Measurements from ENCODE around the gene DPH6. TPM values are rescaled to one million over a fixed set of nuclear protein-coding genes. Genes with fewer than 3 reads are reported as not detected.

Gene DPH6
- polyA plus RNA-seq, 2 donors, result 6.8 to 10.7 TPM

DNA sequence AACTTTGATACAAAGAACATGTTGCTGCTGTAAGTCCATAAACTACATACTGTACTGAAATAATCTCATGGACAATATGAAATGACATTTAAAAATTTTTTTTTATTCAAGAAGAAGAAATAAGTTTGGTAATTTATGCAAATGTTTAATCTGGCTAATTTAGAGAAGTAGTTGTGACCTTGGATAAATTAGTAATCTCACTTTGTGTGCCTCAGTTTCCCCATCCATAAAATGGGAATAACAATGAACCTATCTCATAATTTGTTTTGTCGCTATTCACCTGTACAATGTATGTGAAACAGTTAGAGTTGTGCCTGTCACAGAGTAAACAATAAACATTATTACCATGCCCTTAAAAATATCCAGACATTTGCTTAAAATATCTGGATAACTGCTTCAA is 15.3 kb upstream of the DPH6 start:
- no peaks in the 10 kb centered on the region for H3K4me1 ChIP-seq (ENCODE audit: control insufficient read depth in 2 of 2, insufficient read depth in 2 of 2, low read length in 1 of 2)
- H3K9me3 ChIP-seq (ENCODE audit: control insufficient read depth in 2 of 2, insufficient read depth in 1 of 2, low read depth in 1 of 2, low read length in 1 of 2), result no peaks in the 10 kb centered on the region
- H3K27me3 ChIP-seq (ENCODE audit: control insufficient read depth in 1 of 2, insufficient read depth in 2 of 2, low read length in 2 of 2), result no peaks in the 10 kb centered on the region
- no peak overlapping the region for H3K4me3 ChIP-seq (ENCODE audit: low read depth in 1 of 2, low read length in 2 of 2)
- no peaks in the 10 kb centered on the region for H3K36me3 ChIP-seq (ENCODE audit: control insufficient read depth in 2 of 2, insufficient read depth in 2 of 2, low read length in 1 of 2)
- 99 to 100% methylated on average over 1 of the region's 1 CpG for WGBS, 2 donors
- no peak overlapping the region for H3K27ac ChIP-seq (ENCODE audit: low read depth in 2 of 2, low read length in 1 of 2)

DNA sequence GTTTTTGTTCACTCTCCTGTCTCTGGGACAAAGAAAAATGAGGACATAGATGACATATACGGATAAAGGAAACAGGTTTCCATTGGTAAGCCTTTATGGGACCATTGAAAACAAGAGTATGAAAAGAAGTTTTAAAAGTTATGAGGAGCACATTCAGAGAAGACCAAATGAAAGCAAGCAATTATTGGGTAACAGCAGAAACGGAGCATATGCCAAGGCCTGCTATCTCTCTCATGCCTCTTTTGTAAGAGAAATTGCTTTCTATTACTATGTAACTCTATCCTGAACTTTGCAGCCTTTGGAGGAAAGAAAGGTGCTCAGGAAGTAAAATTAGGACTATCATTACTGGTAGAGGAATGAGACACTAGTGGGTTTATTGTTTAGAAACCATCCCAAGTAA is 14.9 kb upstream of the DPH6 start:
- Histone ChIP-seq H3K4me3 (ENCODE audit: low read depth in 1 of 2, low read length in 2 of 2) (no peak overlapping the region), H3K9me3 (ENCODE audit: control insufficient read depth in 2 of 2, insufficient read depth in 1 of 2, low read depth in 1 of 2, low read length in 1 of 2) (no peaks in the 10 kb centered on the region), H3K36me3 (ENCODE audit: control insufficient read depth in 2 of 2, insufficient read depth in 2 of 2, low read length in 1 of 2) (no peaks in the 10 kb centered on the region), H3K27ac (ENCODE audit: low read depth in 2 of 2, low read length in 1 of 2) (no peak overlapping the region), H3K4me1 (ENCODE audit: control insufficient read depth in 2 of 2, insufficient read depth in 2 of 2, low read length in 1 of 2) (no peaks in the 10 kb centered on the region), H3K27me3 (ENCODE audit: control insufficient read depth in 1 of 2, insufficient read depth in 2 of 2, low read length in 2 of 2) (no peaks in the 10 kb centered on the region)
- 81 to 82% methylated on average over 2 of the region's 2 CpGs for WGBS, 2 donors

- Histone ChIP-seq H3K4me3 (ENCODE audit: low read depth in 1 of 2, low read length in 2 of 2) (no peak overlapping the region), H3K27ac (ENCODE audit: low read depth in 2 of 2, low read length in 1 of 2) (no peak overlapping the region), H3K36me3 (ENCODE audit: control insufficient read depth in 2 of 2, insufficient read depth in 2 of 2, low read length in 1 of 2) (no peaks in the 10 kb centered on the region), H3K4me1 (ENCODE audit: control insufficient read depth in 2 of 2, insufficient read depth in 2 of 2, low read length in 1 of 2) (no peaks in the 10 kb centered on the region), H3K9me3 (ENCODE audit: control insufficient read depth in 2 of 2, insufficient read depth in 1 of 2, low read depth in 1 of 2, low read length in 1 of 2) (no peaks in the 10 kb centered on the region), H3K27me3 (ENCODE audit: control insufficient read depth in 1 of 2, insufficient read depth in 2 of 2, low read length in 2 of 2) (no peaks in the 10 kb centered on the region)
- WGBS, 2 donors, result 87 to 97% methylated on average over 1 of the region's 1 CpG
These were observed 14.3 kb upstream of the DPH6 start for GRCh38 chr15:35560258-35560657.

DNA sequence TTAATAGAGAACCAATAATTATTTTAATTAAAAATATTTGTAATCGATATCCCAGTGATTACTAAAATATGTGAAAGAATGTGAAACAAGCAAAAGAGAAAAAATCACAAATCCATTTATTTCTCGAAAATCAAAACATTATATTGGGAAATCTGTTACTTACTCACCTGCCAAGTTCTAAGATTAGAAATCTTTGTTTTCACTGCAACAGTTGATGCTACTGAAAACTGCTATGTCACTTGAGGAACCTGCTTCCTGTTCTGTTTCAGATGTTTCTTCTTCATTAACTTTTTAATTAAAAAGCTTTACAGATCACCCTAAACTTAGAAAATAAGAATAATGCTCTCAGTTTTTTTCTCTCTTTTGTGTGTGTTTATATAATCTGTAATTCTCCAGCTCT is 13.7 kb upstream of the DPH6 start:
- no peaks in the 10 kb centered on the region for H3K4me1 ChIP-seq (ENCODE audit: control insufficient read depth in 2 of 2, insufficient read depth in 2 of 2, low read length in 1 of 2)
- H3K36me3 ChIP-seq (ENCODE audit: control insufficient read depth in 2 of 2, insufficient read depth in 2 of 2, low read length in 1 of 2), result no peaks in the 10 kb centered on the region
- no peak overlapping the region for H3K4me3 ChIP-seq (ENCODE audit: low read depth in 1 of 2, low read length in 2 of 2)
- H3K27ac ChIP-seq (ENCODE audit: low read depth in 2 of 2, low read length in 1 of 2), result no peak overlapping the region
- H3K9me3 ChIP-seq (ENCODE audit: control insufficient read depth in 2 of 2, insufficient read depth in 1 of 2, low read depth in 1 of 2, low read length in 1 of 2), result no peaks in the 10 kb centered on the region
- WGBS, 2 donors, result 83 to 87% methylated on average over 2 of the region's 2 CpGs
- H3K27me3 ChIP-seq (ENCODE audit: control insufficient read depth in 1 of 2, insufficient read depth in 2 of 2, low read length in 2 of 2), result no peaks in the 10 kb centered on the region

GRCh38 chr15:35557544-35557943 is 11.6 kb upstream of the DPH6 start:
- Histone ChIP-seq H3K27ac (ENCODE audit: low read depth in 2 of 2, low read length in 1 of 2) (no peak overlapping the region), H3K4me3 (ENCODE audit: low read depth in 1 of 2, low read length in 2 of 2) (no peak overlapping the region), H3K36me3 (ENCODE audit: control insufficient read depth in 2 of 2, insufficient read depth in 2 of 2, low read length in 1 of 2) (no peaks in the 10 kb centered on the region), H3K4me1 (ENCODE audit: control insufficient read depth in 2 of 2, insufficient read depth in 2 of 2, low read length in 1 of 2) (no peaks in the 10 kb centered on the region), H3K27me3 (ENCODE audit: control insufficient read depth in 1 of 2, insufficient read depth in 2 of 2, low read length in 2 of 2) (no peaks in the 10 kb centered on the region), H3K9me3 (ENCODE audit: control insufficient read depth in 2 of 2, insufficient read depth in 1 of 2, low read depth in 1 of 2, low read length in 1 of 2) (no peaks in the 10 kb centered on the region)
- WGBS, 2 donors, result 75 to 78% methylated on average over 4 of the region's 4 CpGs

- Histone ChIP-seq H3K27me3 (ENCODE audit: control insufficient read depth in 1 of 2, insufficient read depth in 2 of 2, low read length in 2 of 2) (no peaks in the 10 kb centered on the region), H3K4me1 (ENCODE audit: control insufficient read depth in 2 of 2, insufficient read depth in 2 of 2, low read length in 1 of 2) (no peaks in the 10 kb centered on the region), H3K9me3 (ENCODE audit: control insufficient read depth in 2 of 2, insufficient read depth in 1 of 2, low read depth in 1 of 2, low read length in 1 of 2) (no peaks in the 10 kb centered on the region), H3K4me3 (ENCODE audit: low read depth in 1 of 2, low read length in 2 of 2) (no peak overlapping the region), H3K36me3 (ENCODE audit: control insufficient read depth in 2 of 2, insufficient read depth in 2 of 2, low read length in 1 of 2) (no peaks in the 10 kb centered on the region), H3K27ac (ENCODE audit: low read depth in 2 of 2, low read length in 1 of 2) (no peak overlapping the region)
- WGBS, 2 donors, result 94 to 96% methylated on average over 4 of the region's 4 CpGs
These were observed 11.0 kb upstream of the DPH6 start for GRCh38 chr15:35557012-35557411.

GRCh38 chr15:35555244-35555643 is 9.3 kb upstream of the DPH6 start:
- H3K27me3 ChIP-seq (ENCODE audit: control insufficient read depth in 1 of 2, insufficient read depth in 2 of 2, low read length in 2 of 2), result no peaks in the 10 kb centered on the region
- no peaks in the 10 kb centered on the region for H3K4me1 ChIP-seq (ENCODE audit: control insufficient read depth in 2 of 2, insufficient read depth in 2 of 2, low read length in 1 of 2)
- H3K9me3 ChIP-seq (ENCODE audit: control insufficient read depth in 2 of 2, insufficient read depth in 1 of 2, low read depth in 1 of 2, low read length in 1 of 2), result no peaks in the 10 kb centered on the region
- H3K27ac ChIP-seq (ENCODE audit: low read depth in 2 of 2, low read length in 1 of 2), result no peak overlapping the region
- no peaks in the 10 kb centered on the region for H3K36me3 ChIP-seq (ENCODE audit: control insufficient read depth in 2 of 2, insufficient read depth in 2 of 2, low read length in 1 of 2)
- WGBS, 2 donors, result 89 to 92% methylated on average over 1 of the region's 1 CpG
- no peak overlapping the region for H3K4me3 ChIP-seq (ENCODE audit: low read depth in 1 of 2, low read length in 2 of 2)

DNA sequence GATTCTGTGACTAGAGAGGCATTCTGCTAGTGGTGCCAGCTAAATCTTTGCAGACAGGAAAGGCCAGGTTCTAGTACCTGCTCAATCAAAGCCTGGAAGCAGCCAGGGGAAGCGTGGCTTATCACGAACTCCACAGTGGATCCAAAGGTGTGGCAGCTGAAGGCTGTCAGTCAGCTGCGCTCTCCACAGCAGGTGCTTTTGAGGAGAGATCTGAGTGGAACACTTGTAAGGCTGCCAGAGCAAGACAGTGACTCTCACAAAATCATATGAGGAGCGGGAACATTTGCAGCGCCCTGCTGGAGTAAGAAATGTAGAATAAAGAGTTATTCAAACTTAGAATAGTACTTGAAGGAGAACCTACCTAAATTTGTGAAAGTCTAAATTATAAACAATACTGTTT is 5.0 kb upstream of the DPH6 start:
- Histone ChIP-seq H3K4me1 (ENCODE audit: control insufficient read depth in 2 of 2, insufficient read depth in 2 of 2, low read length in 1 of 2) (no peaks in the 10 kb centered on the region), H3K27me3 (ENCODE audit: control insufficient read depth in 1 of 2, insufficient read depth in 2 of 2, low read length in 2 of 2) (no peaks in the 10 kb centered on the region), H3K4me3 (ENCODE audit: low read depth in 1 of 2, low read length in 2 of 2) (no peak overlapping the region), H3K36me3 (ENCODE audit: control insufficient read depth in 2 of 2, insufficient read depth in 2 of 2, low read length in 1 of 2) (no peaks in the 10 kb centered on the region), H3K9me3 (ENCODE audit: control insufficient read depth in 2 of 2, insufficient read depth in 1 of 2, low read depth in 1 of 2, low read length in 1 of 2) (no peaks in the 10 kb centered on the region), H3K27ac (ENCODE audit: low read depth in 2 of 2, low read length in 1 of 2) (no peak overlapping the region)
- WGBS, 2 donors, result 74 to 92% methylated on average over 5 of the region's 5 CpGs

- Histone ChIP-seq H3K36me3 (ENCODE audit: control insufficient read depth in 2 of 2, insufficient read depth in 2 of 2, low read length in 1 of 2) (no peaks in the 10 kb centered on the region), H3K9me3 (ENCODE audit: control insufficient read depth in 2 of 2, insufficient read depth in 1 of 2, low read depth in 1 of 2, low read length in 1 of 2) (no peaks in the 10 kb centered on the region), H3K27me3 (ENCODE audit: control insufficient read depth in 1 of 2, insufficient read depth in 2 of 2, low read length in 2 of 2) (no peaks in the 10 kb centered on the region), H3K4me3 (ENCODE audit: low read depth in 1 of 2, low read length in 2 of 2) (no peak overlapping the region), H3K27ac (ENCODE audit: low read depth in 2 of 2, low read length in 1 of 2) (no peak overlapping the region), H3K4me1 (ENCODE audit: control insufficient read depth in 2 of 2, insufficient read depth in 2 of 2, low read length in 1 of 2) (no peaks in the 10 kb centered on the region)
- WGBS, 2 donors, result 83 to 88% methylated on average over 4 of the region's 4 CpGs
These were observed 3.6 kb upstream of the DPH6 start for GRCh38 chr15:35549567-35549966.

- no peak overlapping the region for H3K27ac ChIP-seq (ENCODE audit: low read depth in 2 of 2, low read length in 1 of 2)
- no peaks in the 10 kb centered on the region for H3K27me3 ChIP-seq (ENCODE audit: control insufficient read depth in 1 of 2, insufficient read depth in 2 of 2, low read length in 2 of 2)
- WGBS, 2 donors, result 86 to 95% methylated on average over 2 of the region's 2 CpGs
- H3K36me3 ChIP-seq (ENCODE audit: control insufficient read depth in 2 of 2, insufficient read depth in 2 of 2, low read length in 1 of 2), result no peaks in the 10 kb centered on the region
- H3K4me3 ChIP-seq (ENCODE audit: low read depth in 1 of 2, low read length in 2 of 2), result no peak overlapping the region
- no peaks in the 10 kb centered on the region for H3K4me1 ChIP-seq (ENCODE audit: control insufficient read depth in 2 of 2, insufficient read depth in 2 of 2, low read length in 1 of 2)
- no peaks in the 10 kb centered on the region for H3K9me3 ChIP-seq (ENCODE audit: control insufficient read depth in 2 of 2, insufficient read depth in 1 of 2, low read depth in 1 of 2, low read length in 1 of 2)
These were observed 2.5 kb upstream of the DPH6 start for GRCh38 chr15:35548435-35548834.
